Posterior cingulate gyrus (tissue), 11 donors: Measurements from ENCODE around the gene CFAP54.
A peak's percentile ranks its signal among the peaks of the same experiment; 100 is the strongest.
"Not testable (repeated sequence)": the region's sequence is repeated elsewhere in the genome, so short reads cannot be mapped to it uniquely, and the experiment has no call there.

Experiments
- DNase-seq, 10 donors: peaks; one replicate each; pipeline versions ENCODE4 v3.0.0 to v3.0.0-alpha.2; 2020 to 2021; ENCODE audit warnings: mixed read lengths in 3 of 10
- intact Hi-C: fragments of 100-400 bp; cut with DNase I; formaldehyde crosslinking; loops from one replicate; pipeline ENCODE4 v1.15.1; 2023

CFAP54 gene

DNA sequence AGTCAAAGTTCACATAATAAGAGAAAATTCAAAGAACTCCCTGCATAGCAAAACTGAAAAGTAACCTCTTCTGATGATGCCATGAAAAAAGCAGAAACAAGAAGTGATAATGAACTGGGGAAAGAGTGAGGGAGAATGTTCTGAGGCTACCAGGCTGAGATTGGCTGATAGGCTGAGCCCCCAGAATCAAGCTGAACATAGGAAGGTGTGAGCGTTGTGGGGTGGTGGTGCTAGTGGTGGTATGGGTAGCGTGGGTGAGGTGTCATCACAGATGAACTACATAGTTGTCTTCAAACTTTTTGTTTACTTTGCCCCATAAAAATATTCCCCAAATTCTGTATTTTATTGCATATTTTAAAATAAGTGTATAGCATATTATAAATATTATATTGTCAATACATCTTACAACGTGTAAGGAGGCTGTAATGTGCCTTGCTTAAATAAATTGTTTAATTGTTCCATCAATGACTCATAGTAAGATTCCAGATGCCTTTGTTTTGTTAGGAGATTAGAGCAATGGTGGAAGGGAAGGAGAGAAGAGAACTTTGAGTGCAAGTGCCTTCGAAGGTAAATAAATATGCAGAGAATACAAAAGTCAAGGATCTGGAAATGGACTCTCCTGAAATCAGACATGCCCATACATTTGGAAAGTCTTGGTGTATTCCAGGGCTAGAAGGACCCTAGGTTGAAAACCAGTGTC, 15.8 kb upstream of the CFAP54 start:
- intact Hi-C loops: no loop called here
- DNase-seq: no peak

DNA sequence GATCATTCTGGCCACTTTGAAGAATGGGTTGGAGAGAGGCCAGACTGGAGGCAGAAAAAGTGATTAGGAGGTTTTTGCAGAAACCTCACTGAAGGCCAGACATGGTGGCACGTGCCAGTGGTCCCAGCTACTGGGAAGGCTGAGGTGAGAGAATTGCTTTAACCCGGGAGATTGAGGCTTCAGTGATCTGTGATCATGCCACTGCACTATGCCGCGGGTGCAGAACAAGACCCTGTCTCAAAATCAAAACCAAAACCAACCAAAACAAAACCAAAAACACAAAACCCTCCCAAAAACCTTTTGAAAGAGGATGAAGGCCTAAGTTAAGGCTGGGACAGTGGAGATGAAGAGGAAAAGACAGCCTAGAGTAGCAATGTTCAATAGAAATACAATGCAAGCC, 15.2 kb upstream of the CFAP54 start:
- intact Hi-C loops: no loop called here
- DNase-seq: no peak

DNA sequence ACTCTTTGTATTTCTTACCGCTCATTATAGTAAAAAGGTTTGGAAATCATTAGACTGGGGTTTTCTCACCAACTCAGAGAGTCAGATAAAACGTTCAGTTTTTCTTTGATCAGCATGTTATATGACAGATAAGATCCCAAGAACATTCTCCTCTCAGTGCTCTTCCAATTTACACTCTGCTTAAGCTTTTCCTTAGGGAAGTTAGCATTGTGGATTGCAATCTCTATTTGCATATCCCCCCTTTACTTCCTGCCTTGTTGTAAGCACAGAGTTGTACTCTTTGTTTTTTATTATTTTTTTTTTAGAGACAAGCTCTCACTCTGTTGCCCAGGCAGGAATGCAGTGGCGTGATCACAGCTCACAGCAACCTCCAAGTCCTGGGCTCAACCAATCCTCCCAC, 11.4 kb upstream of the CFAP54 start:
- intact Hi-C loops: no loop called here
- DNase-seq: no peak

DNA sequence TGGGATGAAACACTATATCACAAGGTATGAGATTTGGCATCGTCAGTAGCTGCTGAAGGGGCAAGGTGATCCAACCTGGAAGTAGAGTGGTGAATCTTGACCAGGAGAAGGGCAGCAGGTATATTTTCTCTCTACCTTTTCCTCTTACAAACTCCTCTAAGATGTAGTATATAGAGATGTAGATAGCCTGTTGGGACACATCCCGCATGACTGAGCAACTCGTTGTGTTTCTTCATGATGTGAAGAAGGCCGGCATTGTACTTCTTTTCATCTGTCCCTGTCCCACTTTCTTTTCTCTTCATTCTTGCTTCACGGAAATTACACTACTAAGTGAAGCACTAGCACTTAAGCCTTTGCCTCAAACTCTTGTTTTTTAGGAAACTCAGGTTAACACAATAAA, 7.3 kb upstream of the CFAP54 start:
- DNase-seq: no peak
- intact Hi-C loops: loop anchor here (10.0 kb wide), 2 partner anchors 77 to 267 kb away; partner anchors contain the start of gene CDK17

DNA sequence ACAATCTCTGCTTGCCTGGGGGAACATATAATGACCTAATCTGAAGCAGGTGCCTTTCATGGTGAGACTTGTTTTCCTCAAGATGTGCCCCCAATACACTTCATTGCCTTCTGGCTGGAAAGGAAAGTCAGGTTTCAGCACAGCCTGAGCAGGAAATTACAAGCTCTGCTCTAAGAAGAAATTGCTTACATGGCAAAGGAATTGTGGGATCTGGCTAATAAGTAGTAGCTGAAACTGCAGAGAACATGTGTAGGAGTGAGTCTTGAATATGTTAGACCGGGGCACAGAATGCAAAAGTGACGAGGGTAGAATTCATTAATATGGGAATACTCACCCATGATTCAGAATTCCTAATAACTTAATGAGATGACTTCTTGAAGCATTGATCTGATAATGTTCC, 6.3 kb upstream of the CFAP54 start:
- DNase-seq: no peak
- intact Hi-C loops: loop anchor here (10.0 kb wide), 2 partner anchors 78 to 268 kb away; partner anchors contain the start of gene CDK17

DNA sequence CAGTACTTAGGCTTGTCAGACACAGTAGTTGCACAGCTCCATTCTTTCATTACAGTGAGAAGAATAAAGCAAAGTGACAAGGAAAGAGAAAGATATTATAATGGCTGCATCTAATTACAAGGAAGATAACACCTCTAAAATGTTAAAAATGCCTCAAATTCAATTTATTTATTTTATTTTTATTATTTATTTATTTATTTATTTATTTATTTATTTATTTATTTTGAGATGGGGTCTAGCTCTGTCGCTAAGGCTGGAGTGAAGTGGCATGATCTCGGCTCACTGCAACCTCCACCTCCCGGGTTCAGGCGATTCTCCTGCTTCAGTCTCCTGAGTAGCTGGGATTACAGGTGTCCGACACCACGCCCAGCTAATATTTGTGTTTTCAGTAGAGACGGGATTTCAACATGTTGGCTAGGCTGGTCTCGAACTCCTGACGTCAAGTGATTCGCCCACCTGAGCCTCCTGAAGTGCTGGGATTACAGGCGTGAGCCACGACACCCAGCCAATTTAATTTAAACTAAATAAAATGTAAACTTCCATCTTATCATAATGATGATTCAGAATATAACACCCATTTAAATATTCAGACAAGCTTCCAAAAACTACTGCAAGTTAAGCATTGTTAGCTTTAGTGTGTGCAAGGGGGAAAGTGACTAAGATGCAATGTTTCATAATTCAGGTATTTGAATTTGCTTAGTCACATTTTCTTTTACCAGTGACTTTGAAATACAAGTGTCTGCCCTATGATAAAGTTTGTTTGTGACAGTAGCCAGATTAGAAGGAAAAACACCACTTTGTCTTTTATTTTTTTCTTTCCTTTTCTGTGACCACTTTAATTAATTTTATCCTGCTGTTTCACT, 2.4 kb upstream of the CFAP54 start:
- intact Hi-C loops: loop anchor here (10.0 kb wide), 2 partner anchors 82 to 272 kb away; partner anchors contain the start of gene CDK17
- DNase-seq: no peak

DNA sequence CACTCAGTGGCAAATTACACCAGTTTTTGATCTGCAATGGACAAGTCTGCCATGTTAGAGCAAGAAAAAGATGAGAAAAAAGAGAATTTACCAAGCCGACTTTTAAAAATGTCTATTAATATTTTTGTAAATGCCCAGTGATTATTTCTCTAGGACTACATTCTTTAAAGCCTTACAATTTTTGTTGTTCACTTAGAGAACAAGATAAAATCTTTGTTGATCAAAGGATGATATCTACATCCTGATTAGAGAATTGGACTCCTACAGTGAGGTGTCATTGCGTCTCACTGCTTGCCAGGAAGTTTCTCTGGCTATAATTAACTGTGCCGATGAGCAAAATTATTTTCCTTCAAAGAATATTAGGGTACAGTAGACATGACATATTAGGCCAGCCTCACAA, 1.7 kb upstream of the CFAP54 start:
- intact Hi-C loops: loop anchor here (10.0 kb wide), 2 partner anchors 83 to 273 kb away; partner anchors contain the start of gene CDK17
- no peak for DNase-seq

DNA sequence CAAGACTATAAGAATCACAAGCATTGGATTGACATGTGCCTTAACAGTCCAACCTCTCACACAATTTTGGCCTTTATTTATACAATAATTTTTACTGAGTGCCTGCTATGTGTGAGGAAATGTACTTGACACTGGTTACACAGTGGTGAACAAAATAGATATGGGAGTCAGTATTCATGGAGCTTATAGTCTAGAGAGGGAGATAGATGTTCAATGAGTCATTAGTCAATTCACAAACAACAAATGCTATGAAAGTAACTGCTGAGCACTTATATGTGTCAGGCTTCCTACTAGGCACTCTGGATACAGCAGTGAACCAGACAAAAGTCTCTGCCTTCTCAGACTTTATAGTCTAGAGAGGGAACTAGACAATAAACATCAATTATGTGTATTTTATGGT, 3.7 kb downstream of the CFAP54 start:
- intact Hi-C loops: no loop called here
- no peak for DNase-seq

DNA sequence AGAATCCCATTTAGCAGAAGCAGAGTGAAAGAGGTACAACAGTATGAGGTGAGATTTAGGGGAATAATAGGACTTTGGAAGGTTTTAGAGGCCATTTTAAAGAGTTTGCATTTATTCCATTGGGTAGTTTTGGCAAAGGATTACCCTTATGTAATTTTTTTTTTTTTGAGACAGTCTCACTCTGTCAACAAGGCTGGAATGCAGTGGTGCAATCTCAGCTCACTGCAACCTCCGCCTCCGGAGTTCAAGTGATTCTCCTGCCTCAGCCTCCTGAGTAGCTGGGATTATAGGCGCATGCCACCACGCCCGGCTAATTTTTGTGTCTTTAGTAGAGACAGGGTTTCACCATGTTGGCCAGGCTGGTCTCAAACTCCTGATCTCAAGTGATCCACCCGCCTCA, 4.8 kb downstream of the CFAP54 start:
- DNase-seq, intact Hi-C loops: not testable (repeated sequence)

DNA sequence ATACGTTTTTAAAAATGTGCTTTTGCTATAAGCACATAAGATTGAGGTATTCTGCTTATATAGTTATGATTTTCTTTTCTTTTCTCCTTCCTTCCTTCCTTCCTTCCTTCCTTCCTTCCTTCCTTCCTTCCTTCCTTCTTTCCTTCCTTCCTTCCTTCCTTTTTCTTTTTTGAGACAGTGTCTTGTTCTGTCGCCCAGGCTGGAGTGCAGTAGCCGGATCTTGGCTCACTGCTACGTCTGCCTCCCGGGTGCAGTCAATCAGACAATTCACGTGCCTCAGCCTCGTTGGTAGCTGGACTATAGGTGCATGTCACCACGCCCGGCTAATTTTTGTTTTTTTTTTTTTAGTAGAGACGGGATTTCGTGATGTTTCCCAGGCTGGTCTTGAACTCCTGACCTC, 5.8 kb downstream of the CFAP54 start:
- intact Hi-C loops: no loop called here
- no peak for DNase-seq

DNA sequence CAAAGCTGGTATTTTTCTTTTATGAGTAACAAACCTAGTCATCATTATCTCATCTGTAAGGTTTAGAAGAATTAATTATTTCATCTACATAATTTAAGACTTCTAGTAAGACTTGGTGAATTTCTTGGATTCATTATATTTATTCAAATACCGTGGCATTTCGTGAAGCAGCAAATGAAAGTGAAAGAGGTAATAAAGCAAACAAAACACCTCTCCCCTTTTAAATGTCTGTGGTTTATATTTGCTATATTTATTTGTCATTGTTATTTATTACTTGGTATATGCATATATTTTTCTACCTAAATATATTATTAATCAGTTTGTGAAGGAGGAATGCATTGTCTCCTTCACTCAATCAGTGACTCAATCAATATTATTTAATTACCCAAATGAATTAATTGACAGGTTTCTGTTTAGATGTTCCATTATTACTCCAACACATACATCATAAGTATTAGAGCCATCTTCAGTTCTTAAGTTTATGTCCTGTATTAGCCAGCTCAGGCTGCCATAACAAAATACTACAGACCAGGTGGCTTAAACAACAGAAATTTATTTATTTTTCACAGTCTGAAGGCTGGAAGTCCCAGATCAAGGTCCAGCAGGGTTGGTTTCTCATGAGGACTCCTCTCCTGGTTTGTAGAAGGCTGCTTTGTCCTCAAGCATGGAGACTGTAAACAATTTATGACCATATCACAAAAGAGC, 6.6 kb downstream of the CFAP54 start:
- intact Hi-C loops: no loop called here
- no peak for DNase-seq

DNA sequence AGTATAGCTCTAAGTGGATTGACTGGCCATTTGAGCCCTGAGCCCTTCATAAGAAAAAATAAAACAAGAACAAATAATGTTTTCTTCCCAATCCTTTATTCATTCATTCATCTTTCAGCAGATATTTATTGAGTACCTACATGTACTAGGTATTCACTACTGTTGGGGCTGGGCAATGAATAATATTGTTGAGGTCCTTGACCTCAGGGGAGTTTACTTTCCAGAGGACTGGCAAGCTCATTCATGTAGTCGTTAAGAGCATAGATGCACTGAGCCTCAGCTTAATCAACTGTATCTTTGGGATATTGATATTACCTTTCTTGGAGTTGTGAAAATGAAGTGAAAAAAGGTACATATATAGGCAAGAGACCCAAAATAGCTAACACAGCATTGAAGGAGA, 7.6 kb downstream of the CFAP54 start:
- intact Hi-C loops: no loop called here
- DNase-seq: no peak

DNA sequence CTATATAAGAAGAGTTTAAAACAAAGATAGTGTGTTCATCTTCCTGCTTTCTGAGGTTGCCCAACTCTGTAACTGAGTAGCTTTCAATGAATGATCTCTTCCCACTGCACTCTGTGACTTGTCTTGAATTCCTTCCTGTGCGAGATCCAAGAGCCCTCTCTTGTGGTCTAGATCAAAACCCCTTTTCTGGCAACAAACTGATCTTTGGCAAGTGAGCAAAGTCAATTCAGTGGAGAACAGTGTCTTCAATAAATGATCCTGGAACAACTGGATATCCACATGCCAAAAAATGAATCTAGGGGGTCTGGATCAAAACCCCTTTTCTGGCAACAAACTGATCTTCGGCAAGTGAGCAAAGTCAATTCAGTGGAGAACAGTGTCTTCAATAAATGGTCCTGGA, 8.5 kb downstream of the CFAP54 start:
- intact Hi-C loops: no loop called here
- no peak for DNase-seq

DNA sequence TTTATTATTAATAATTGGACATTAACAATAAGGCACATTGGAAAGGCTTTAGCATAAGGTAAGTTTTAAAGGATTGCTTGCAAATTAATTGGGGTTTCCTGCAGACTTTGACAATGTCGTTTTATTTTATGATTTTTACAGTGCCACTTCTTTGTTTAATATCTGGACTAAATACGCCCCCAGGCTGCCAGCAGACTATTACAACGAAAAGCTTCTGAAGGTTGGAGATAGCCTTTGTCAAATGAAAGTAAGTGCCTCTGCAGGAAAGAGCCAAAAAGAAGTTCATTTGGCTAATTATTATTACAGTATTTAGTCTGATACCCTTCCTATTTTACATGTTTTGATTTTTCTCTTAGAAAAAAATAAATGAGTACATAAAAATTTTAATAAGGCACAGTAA, 11.3 kb downstream of the CFAP54 start:
- intact Hi-C loops: no loop called here
- peak in 1 of 10 donors; percentile 17 for DNase-seq

DNA sequence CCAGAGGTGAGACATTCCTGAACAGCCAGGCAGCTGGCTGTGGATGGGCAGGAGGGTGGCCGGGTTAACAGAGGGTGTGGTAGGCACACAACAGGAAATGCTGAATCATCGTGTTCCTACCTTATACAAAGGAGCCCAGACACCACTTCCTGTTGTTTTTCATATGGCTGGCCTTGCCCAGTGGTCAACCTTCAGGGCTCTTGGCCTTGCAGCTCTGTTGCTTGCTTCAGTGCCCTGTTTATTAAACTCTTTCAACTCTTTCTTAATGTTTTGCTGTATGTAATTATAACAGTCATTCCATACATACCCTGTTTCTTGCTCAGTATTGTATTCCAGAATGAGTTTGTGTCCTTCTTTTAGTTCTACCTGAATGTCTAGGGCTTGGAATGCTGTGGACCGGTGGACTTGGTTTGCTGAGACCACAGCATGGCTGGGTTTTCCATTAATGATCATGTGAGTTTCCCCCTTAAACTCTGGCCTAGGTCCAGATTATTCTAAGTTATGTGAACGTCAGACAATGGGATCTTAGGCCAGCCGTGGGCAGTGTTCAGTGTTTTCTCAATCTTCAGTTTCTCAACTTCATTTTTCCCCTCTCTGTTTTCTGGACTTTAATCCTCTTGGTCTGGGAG, 11.9 kb downstream of the CFAP54 start:
- intact Hi-C loops: no loop called here
- no peak for DNase-seq

DNA sequence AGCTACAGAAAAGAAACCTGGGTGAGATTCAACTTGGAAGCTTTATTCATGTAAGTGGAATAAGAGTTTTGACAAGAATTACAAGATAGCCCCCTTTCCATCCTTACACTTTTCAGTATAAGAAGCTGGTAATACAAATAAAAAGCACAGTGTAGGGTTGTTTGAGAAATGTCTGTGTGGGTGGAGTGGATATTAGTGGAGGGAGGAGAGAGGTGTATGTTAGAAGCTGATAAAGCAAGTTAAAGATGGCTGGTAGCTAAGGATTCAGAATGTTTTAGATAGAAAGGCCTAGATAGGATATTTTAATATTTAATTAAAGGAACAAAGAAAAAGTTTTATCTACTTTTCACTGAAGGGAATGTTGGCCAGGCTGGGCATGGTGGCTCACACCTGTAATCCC, 12.5 kb downstream of the CFAP54 start:
- intact Hi-C loops: no loop called here
- DNase-seq: no peak

DNA sequence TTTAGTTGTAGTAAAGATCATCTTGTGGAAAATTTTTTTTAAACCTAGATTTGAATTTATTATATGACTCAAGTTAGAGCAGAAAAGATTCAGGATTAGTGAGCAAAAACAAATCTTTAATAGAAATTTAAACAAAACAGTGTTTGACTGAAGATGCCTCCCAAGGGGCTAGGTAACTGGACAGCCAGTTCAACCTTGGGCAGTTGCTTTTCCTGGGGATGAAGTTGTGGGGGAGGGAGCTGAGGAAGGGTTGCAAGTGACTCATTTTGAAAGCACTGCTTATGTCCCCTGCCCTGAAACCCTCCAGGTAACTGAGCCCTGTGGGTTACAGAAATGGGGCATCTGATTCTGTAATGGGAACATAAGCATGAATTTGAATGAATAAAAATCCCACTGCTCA, 13.1 kb downstream of the CFAP54 start:
- no peak for DNase-seq
- intact Hi-C loops: no loop called here

DNA sequence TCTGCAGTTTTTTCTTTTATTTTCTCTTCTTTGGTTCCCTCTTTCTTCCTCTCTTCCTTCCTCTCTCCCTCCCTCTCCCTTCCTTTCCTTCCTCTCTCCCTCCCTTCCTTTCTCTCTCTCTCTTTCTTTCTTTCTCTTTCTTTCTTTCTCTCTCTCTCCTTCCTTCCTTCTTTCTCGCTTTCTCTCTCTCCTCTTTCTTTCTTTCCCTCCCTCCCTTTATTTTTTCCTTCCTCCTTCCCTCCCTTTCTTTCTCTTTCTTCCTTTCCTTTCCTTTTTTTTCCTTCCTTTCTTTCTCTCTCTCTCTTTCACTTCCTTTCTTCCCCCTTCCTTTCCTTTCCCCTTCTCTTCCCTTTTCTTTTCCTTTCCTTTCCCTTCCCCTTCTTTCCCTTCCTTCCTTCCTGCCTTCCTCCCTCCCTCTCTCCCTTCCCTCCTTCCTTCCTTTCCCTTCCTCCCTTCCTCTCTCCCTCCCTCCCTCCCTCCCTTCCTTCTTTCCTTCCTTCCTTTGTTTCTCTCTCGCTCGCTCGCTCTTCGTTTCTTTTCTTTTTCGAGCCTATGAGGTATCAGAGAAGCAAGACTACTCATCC, 13.7 kb downstream of the CFAP54 start:
- DNase-seq: no peak
- intact Hi-C loops: no loop called here

DNA sequence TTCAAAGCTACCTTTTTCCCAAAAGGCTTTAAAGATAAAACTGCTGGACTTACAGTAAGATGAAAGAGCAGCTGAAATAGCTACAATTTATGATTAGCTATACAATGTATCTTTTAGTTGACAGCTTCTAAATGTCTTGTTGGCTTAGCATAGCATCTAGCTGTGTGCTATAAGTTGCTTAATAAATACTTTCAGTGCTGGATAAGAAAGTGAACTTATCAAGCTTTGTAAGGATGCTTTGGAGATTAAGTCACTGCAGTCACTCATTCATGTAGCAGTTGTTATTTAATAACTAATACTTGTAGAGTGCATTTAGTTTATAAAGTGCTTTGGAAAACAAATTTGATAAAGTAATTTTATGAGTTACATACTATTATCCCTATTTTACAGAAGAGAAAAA, 14.6 kb downstream of the CFAP54 start:
- no peak for DNase-seq
- intact Hi-C loops: no loop called here

DNA sequence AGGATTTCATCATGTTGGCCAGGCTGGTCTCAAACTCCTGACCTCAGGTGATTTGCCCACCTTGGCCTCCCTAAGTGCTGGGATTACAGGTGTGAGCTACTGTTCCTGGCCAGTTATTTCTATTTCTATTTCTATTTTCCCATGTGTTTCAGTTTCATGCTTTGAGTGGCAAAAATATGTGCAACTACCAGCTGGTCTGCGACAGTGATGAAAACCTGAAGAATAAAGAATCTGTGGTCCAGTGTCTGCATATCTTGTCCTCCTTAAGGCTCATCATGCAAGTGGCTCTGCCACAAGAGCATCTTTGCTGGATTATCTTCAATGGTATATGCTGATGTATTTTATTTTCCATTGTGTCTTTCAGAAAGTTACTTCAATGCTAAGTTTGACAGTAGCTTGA, 17.4 kb downstream of the CFAP54 start:
- intact Hi-C loops: loop anchor here (5.0 kb wide), 1 partner anchor 449 kb away; no protein-coding TSS in a partner anchor
- DNase-seq: no peak
